ENCODE results near the gene HMGN3. TPM values are rescaled to one million over a fixed set of nuclear protein-coding genes. Genes with fewer than 3 reads are reported as not detected.

The HMGN3 gene
- total and polyA plus RNA-seq, 2 donors (not counting 3 experiments of a cell fraction or from before 2014, with no cell fraction given): 40.1 to 75.1 TPM

- dilution Hi-C loops (cut with MboI; ENCODE audit: extremely low pct_ligation_motif_present, low sequenced_read_pairs): no loop called here
- no TSS peak for BruUV-seq (replicated peaks)
- Histone ChIP-seq H2AFZ (ENCODE audit: low read depth, low read length) (no peak overlapping the region), H3K4me1 (ENCODE audit: control insufficient read depth, extremely low read depth, insufficient read depth, low read length) (no peaks in the 10 kb centered on the region), H4K20me1 (replicated peaks; ENCODE audit: control insufficient read depth, extremely low read depth, insufficient read depth, low read length) (no peaks in the 10 kb centered on the region), H3K4me2 (ENCODE audit: insufficient read depth, low read length) (no peak overlapping the region), H3K27ac (ENCODE audit: insufficient read depth, low read depth, low read length) (no peak overlapping the region), H3K9me3 (replicated peaks; ENCODE audit: control insufficient read depth, insufficient read depth, low read length) (no peaks in the 10 kb centered on the region), H3K36me3 (ENCODE audit: control insufficient read depth in 2 of 2, extremely low read depth in 1 of 2, insufficient read depth in 2 of 2, low read length in 2 of 2) (no peaks in the 10 kb centered on the region), H3K9ac (replicated peaks; ENCODE audit: extremely low read depth, insufficient read depth, low read length) (no peak overlapping the region), H3K4me3 (replicated peaks in 1 of 3; ENCODE audit: insufficient read depth in 1 of 3, low read depth in 1 of 3, low read length in 3 of 3) (no peak overlapping the region), H3K79me2 (ENCODE audit: control insufficient read depth, insufficient read depth, low read length) (no peaks in the 10 kb centered on the region), H3K27me3 (ENCODE audit: control insufficient read depth in 2 of 2, insufficient read depth in 2 of 2, low read length in 2 of 2) (no peaks in the 10 kb centered on the region), H3K9me1 (replicated peaks; ENCODE audit: control insufficient read depth, extremely low read depth, insufficient read depth, low read length) (no peaks in the 10 kb centered on the region)
- POLR2A ChIA-PET: no interaction called here
- CTCF ChIA-PET: interaction anchor here (0.8 to 1.3 kb wide), 2 partner anchors 12 to 27 kb away, joined by 4 to 5 read pairs; no protein-coding TSS in a partner anchor
- intact Hi-C loops (cut with micrococcal nuclease): no loop called here
- DNase-seq (ENCODE audit: low read depth, low spot score): no peak
- TF ChIP-seq CTCF (IDR thresholded peaks at IDR 0.05; ENCODE audit: extremely low read depth in 1 of 2, insufficient read depth in 1 of 2, low read depth in 1 of 2, low read length in 2 of 2) (no peak), FOS (IDR thresholded peaks at IDR 0.05; ENCODE audit: borderline replicate concordance, insufficient read depth, low read length) (no peak), GATA2 (IDR thresholded peaks at IDR 0.05; ENCODE audit: insufficient read depth, insufficient read length, low read depth, low read length) (no peak), MYC (IDR thresholded peaks at IDR 0.05; ENCODE audit: low read depth, low read length) (no peak), POLR2AphosphoS5 (IDR thresholded peaks at IDR 0.05; ENCODE audit: insufficient read depth, low read depth, low read length) (no peak), EZH2 (IDR thresholded peaks at IDR 0.05; ENCODE audit: borderline replicate concordance, low read depth, low read length, severe bottlenecking) (no peak), POLR2A (IDR thresholded peaks at IDR 0.05; ENCODE audit: low read depth, low read length) (no peak), JUN (IDR thresholded peaks at IDR 0.05; ENCODE audit: borderline replicate concordance, insufficient read depth, insufficient read length, low read depth) (no peak)
- TF ChIP-seq, protein P1, sequence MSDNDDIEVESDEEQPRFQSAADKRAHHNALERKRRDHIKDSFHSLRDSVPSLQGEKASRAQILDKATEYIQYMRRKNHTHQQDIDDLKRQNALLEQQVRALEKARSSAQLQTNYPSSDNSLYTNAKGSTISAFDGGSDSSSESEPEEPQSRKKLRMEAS (IDR thresholded peaks at IDR 0.05; ENCODE audit: insufficient read depth, insufficient read length): no peak
- FAIRE-seq: no peak
Observed at GRCh38 chr6:79189760-79190350, 44.6 kb downstream of the HMGN3 start.
